Forelimb muscle (tissue), 1 donor: ENCODE data around the gene DIDO1. TPM values are rescaled to one million over a fixed set of nuclear protein-coding genes. Genes with fewer than 3 reads are reported as not detected.

ENCODE experiments used
- DNase-seq: peaks from one replicate; pipeline ENCODE4 v3.0.0-alpha.2; 2013; ENCODE audit warnings: low read depth
- polyA plus RNA-seq: library from polyadenylated mRNA; unstranded; fragments of 120-200 nt; gene quantifications from one replicate; pipeline ENCODE4 v1.2.1, GENCODE V29; 2013; ENCODE audit not compliant: insufficient read length

The DIDO1 gene
- polyA plus RNA-seq, 1 donor = 33.3 TPM

DNA sequence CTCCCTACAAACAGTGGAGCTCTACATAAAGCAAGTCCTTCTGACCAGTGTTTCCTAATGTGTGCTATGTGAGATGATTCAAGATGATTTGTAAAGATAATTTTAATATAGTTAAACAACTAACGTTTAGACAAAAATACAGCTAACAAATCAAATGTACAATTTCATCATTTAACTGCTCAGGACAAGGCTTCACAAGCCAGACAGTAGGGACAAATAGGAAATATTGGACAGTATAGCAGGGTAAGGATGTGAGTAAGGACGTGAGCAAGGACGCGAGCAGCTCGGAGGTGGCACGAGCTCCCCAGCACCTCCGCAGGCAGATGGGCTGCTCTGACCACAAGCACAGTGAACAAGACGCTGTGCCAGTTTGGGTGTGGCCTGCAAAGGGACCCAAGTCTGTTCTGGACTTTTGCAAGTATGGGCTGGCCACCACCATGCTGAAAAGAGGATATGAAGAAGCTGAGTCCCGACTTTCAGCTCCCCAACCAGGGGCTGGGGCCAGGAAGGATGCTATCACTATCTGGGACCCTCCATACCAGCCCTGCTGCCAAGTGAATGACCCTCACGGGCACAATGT, 14.5 kb downstream of the DIDO1 start:
- no peak for DNase-seq

DNA sequence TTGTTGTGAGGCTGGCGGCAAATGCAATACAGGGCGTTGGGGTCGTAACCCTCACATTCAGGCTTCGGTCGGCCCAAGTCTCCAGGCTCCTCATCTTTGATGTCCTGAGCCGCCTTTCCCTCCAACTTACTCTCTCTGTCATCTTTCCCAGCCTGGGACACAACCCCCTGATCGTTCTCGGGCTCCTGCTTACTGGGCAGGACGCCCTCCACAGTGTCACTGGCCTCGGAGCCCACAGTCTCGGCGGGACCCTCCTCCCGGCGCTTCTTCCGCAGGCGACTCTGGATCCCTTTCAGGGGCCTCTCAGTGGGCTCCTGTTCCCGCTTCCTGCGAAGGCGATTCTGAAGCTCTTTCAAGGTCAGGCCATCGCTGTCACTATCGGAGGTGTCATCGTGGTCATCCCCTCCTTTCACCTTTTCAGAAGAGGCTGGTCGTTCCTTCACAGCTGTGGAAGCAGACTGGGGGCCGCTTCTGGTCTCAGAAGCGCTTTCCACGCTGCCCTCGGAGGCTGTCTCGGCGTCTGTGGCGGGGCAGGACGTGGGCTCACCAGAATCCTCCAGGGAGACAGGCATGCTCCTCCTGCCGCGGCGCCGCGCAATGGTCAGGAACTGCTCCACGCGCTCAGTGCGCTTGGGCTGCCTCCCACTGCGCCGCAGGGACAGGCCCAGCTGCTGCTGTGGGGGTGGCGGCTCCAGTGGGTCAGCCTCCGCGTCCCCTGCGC, 15.4 kb downstream of the DIDO1 start:
- no peak for DNase-seq

DNA sequence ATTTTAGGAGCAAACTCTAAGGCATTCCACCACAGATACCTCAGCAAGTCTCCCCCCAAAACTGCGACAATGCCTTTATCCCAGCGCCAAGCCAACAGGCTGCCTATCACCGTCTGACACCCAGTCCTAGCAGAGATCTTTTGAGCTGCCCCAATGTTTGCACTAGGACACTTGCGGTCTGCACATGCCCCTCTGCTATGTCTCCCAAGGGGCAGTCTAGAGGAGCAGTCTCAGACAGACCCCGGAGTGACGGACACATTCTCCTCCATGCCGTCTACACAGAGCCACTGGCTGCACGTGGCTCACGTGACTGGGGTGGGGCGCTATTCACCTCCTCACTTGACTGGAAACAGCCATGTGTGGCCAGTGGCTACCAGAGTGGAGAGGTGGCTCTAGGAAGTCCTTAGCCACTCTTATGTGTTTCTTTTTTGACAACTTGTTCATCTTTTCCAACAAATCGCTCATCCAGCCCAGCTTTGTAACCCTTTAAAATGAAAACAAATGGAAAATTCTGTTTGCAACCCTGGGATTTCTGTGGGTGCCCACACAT, 16.0 kb downstream of the DIDO1 start:
- no peak for DNase-seq

DNA sequence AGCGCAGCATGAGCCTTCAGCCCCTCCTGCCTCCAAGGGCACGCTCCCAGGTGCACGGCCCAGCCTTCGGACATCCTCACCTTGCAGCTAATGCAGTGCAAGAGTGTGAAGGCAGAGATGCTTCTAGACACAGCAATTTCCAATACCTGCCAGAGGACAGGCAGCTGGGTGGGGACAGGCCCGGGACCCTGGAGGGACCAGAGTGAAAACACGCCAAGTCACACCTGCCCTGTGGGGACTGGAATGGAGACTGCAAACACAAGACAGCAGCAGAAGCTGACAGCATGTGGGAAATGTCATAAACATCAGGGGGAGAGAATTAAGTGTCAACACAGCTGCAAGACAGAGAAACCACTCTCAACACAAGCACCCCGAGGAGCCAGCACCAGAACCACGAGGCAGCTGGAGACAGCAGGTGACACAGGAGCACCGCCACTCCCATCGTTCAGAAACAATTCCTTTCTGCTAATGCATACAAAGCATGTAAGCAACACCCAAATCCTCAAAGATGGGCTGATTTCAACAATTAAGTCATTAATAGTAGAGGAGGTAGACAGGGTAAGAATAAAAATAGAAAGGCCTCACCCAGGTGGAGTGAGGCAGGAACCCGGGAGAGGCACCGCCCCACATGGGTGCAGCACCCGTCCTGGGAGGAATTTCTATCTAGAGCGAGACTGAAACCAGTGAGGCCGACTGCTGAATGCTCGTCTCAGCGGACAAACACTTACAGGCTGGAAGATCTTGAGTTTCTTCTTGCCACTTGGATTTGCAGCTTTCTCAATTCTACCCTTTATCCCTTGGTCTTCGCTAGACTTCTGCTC, 17.1 kb downstream of the DIDO1 start:
- no peak for DNase-seq

DNA sequence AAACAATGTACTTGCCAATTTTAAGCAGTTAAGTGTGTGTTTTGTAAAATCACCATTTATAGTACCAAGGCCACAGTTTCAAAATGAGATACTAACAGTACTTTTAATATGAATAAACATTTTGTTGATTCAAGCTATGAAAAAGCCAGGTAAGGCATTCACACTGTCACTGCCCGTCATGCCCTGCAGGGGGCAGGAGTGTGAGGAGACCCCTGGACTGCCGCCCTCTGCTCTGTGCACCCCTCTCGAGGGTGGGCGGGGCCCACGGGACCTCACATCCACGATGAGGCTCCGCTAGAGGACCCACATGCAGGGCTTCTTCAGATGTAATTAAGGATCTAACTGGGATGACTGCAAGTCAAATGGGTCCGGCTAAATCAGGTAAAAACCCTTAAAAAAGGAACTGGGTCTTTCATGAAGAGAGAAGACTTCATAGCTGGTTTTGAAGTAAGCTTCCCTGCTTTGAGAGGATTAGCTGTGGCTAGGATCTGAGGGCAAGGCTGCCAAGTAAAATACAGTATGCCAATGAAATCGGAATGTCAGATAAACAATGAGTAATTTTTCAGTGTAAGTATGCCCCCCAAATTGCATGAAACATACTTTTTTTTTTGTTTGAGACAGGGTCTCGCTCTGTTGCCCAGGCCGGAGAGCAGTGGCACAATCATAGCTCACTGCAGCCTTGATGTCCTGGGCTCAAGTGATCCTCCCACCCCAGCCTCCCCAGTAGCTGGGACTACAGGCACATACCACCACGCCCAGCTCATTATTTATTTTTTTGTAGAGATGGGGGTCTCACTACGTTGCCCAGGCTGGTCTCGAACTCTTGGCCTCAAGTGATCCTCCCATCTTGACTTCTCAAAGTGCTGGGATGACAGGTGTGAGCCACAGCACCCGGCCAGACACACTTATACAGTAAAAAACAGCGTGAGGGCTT, 18.7 kb downstream of the DIDO1 start:
- no peak for DNase-seq

DNA sequence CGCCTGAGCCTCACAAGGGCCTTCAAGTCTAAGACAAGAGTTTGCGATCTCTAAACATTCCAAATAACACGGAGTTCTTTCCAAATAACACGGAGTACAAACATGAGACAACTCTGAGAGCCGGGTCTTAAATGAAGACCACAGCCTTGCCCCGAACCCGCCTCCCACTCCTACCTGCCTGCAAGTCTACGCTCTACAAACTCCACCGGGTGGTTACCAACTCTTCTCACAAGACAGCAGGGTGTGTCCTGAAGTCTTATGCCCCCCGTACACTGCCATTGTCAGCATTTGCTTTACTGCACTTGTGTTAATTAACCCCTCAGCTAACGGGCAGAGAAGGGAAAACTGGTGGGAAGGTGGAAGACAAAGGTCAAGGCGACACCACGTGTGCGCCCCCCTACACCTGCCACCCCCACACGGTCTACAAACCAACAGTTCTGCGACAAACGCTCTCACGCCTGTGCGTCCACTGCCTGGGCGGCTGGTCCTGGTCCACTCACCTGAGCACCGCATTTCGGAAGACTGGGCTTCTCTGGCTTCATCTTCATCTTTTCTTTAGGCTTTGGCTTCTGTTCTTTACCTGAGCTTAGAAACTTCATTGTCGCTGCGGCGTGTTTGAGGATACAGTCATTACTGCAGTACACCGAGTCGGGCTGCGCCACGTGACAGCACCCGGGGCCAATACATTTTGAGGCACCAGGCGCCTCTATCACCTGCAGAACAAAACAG, 19.5 kb downstream of the DIDO1 start:
- no peak for DNase-seq

DNA sequence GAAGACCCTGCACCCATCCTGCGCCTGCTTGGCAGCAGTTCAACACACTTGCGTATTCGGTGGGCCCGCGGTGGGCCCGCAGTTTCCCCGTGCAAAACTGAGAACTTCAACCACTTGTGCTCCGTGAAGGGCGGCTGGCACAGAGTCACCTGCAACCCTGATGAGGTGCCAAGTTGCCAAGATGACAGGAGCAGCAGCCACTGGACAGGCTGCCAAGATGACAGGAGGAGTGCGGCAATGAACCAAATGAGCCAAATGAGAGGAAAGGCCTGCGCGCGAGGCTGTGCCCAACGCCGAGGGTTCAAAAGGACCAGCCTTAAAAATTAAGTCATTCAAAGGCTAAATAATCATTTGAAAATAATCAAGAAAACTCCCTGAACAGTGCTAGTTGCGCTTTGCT, 20.1 kb downstream of the DIDO1 start:
- no peak for DNase-seq

DNA sequence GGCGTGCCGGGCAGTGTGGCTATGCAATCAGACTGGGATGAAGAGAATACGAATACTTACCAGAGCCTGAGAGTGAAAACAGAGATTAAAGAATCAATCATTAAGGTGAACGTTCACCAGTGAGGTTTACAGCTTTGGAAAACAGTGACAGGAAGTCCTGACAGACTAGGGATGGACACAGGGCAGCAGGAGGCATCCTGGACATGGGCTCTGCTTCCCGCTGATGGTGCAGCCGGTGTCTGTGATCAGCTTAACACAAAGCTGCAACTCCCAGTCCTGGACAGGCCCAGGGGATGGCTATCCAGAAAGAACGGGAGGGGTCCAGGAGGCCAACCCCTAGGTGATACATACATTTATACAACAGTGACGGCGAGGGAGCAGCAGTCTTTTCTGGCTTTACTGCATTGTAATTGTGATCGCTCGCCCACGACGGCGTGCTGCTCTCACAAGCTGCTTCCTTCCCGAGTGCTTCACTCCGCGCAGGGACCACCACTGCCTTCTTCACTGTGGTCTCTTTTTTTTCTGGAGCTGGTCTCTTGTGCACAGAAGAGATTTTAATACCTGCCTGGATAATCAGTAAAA, 20.7 kb downstream of the DIDO1 start:
- DNase-seq = no peak

DNA sequence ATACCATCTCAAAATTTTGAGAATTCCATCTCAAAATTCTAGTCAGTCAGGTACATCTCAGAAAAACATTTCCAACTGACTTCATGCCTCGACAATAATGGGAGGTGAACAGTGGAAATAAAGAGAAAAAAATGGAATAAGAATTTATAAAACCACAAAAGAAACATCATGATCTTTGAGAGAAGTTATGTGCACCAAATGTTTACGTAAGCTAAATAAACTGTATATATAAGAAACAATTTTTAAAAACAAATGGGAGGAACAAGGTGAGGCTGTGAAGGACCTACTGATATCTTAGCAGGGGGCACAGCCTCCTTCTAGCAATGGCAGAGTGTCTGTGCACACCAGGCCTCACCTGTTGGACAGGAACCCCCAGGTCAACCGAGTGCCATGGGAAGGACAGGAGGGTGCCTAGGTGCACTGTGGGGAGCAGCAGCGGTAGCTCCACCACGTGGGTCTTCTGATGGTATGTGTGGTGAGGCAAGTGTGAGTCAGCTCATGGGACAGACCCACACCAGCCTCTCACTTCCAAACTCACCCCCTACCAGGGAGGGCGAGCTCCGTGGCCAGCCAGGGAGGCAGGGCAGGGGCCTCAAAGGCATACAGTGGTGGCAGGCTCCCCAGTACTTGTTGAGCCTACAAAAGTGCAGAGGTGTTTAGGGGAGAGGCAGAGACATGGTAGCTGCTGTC, 23.2 kb downstream of the DIDO1 start:
- no peak for DNase-seq

DNA sequence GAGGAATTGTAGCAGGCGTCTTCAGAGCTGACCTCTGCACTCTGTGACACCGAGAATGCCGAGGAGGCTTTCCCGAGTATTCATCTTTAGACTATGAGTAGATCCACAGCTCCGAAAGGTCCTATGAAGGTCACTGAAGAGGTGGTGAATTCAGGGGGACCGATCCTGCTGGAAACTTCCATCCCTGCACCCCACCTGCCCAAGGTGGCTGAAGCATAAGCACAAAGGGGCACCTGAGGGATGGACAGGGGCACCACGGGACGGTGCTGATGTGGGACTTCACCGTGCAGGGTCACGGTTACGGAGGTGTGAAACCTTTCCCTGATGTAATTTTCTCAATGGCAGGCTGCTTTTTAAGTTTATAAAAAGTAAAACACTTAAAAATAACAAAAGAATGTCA, 24.4 kb downstream of the DIDO1 start:
- no peak for DNase-seq

DNA sequence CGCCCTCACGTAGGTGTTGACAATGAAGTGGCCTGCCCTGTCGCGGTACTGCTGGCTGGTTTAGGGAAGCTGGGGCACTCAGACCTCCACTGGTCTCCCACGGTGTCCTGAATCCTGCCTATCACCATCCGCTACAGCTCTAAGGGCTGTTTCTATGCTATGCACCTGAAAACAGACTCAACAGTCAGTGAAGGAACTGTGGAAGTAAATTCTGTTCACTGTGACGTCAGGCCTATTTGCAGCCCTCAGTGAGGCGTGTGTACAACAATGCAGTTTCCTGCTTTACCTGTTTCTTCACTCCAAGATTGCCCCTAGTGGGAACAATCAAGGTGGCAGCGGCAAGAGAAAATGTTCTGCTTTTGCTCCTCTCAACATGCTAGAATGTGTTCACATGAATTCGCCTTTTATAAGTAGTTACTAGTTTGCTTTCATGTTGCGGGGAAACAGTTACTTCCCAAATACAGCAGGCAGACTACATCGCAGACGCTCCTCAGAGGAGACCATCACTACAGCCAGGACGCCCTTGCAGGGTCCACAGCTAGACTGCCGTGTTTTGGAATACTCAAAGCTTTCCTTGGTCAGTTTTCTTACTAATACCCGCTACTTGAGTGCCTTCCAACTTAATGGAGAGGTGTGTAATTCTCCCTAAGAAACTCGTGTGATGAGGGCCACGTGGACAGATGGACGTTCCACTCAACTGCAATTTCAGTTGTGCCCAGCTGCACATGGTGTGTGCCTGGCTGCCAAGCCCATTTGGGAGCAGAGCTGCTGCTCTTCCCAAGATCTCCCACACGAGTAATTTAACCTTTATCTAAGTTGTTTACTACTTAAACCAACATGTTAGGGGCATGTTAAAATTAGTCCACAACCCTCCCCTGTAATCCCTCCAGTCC, 25.4 kb downstream of the DIDO1 start:
- no peak for DNase-seq

DNA sequence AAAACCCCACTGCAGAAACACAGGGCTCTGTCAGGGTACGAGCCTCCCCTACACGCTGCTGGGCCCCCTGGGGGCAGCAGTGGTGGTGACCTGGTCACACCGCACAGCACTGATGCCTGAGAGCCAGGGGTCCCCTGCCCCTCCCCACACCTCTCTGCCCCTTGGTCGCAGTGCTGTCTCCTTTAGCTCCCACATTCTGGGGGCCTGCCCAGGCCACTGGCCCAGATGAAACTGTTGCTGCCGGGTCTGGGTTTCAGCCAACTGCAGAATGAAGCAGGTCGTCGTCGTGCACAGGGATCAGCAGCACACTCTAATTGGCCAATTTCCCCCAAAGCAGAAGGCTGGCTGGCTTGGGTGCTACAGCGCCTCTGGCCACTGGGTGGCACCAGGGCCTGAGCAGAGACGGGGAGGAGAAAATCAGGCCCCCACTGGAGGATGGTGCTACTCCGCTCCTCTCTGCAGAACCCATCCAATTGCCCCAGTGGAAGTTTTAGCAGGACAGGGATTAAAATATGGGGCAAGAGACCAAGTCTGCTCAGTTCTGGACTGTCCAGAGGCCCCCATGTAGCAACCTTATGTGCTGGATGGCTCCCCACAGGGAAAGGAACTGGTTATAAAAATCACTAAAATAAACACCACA, 26.1 kb downstream of the DIDO1 start:
- DNase-seq = peak; percentile 45

DNA sequence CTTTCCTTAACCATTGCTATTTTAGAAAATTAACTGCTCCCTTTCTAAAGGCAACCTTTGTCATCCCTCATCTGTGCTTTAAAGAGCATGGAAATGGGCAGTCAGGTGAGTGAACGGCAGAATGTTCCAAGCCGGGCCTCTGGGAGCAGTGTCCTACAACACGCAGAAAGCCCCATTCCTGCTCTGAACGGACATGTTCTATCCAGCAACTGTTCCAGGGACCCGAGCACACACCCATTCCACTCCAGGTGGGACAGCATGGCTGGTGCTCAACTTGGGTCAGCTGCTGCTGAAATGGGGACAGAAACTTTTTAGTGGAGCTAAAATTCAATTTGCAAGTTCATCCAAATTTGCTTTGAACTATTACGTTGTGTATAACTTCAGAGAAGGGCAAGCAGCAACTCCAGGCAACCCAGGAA, 26.7 kb downstream of the DIDO1 start:
- DNase-seq = no peak

DNA sequence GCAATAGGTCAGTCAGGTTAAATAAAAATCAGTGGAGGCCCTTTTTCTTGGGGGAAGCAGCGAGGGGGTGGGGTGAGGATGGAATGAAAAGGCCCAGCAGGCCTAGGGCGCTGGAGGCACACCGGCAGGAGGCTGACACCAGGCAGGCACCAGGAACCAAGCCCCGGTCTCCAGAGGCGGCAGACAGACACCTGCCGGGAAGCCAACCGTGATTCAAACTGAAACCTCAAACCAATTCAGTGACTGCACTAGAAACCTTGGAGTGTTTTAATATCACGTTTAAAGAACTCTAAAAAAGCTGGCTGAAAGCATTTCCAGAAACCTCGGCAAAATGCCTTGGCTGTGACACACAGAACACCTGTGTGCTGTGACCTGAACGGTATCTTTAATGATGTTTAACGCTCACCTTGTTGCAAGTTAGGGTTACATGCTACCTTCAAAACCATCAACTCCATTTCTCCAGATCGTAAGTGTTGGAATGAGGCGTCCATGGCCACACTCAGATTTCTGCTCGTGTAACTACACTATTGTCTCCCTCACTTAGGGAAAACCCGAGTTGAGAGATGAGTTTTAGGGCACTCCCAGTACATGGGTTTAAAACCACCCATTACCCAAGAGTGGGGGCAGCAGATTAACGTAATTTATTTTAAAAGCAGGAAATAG, 27.2 kb downstream of the DIDO1 start:
- no peak for DNase-seq

DNA sequence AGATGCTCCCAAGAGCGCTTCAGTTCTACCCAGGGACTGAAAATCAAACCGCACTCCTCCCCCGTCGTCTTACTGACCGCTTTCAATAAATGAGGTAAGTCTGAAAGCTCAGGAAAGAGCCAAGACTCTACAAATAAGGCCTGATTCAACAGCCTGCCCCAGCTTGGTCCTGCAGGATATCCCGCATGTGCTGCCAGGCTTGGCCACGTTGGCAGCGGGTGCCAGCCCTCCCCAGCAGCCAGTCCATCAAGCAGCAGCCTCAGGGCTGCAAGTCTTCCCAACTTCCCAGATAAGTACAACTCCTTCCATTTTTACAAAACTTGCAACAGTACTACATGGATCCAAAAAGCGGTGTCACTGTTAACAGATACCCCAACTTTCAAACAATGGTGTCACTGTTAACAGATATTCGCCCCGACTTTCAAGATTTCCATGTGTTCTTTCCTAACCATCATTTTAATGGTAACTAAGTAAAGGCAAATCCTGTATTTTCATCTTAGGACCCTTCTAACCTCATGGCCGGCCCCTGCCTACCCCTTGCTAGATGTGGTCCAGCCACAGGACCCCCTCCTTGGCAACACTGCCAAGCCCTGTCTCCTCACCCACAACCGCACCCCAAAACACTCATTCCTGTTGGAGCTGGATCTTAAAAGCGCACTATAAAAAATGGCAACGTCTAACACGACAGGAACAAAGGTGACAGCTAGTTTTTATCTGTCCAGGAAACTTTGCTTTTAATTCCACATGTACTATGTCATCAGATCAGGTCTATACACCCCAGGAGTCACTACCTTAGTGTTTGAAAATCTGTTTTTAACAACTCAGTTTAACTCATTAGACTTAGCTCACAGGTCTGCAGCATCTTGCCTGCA, 28.0 kb downstream of the DIDO1 start:
- no peak for DNase-seq

DNA sequence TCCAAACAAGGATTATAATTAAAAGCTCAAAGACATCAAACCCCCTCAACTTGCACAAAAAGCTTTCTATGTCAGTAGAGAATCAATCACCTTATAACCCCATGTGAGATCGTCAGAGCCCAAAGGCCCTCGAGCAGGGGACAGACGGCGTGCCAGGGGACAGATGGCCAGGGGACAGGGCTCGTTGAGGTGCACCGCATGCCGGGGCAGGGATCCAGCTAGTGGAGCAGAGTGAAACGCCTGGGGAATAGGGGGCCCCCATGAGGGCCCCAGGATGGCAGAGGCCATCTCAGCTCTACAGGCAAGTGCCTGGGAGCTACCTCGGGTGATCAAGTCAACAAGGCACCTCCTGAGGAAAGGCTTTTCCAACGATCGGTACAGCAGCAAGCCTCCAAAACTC, 28.6 kb downstream of the DIDO1 start:
- no peak for DNase-seq

DNA sequence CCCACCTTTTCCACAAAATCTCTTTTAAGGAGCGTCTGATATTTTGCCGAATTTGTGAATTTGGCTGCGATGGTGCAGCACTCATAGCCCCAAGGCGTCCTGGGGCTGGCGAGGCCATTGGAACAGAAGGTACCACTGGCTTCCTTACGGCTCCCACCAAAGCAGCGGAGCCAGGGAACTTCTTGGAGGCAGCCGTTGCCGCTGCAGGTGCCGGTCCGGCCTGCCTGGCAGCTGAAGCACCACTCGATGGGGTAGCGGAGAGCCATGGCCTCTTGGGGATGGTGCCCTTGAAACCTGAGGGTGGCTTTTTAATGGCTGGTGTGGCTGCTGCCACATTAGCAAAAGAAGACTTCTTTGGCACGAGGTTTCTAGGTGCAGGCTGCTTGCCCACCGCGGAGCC, 29.8 kb downstream of the DIDO1 start:
- no peak for DNase-seq
